Astrocyte (in vitro differentiated cells and primary cell): ENCODE measurements around the gene SHOC2.

Source experiments
- CTCF ChIP-seq: IDR thresholded peaks from 2 replicates; pipeline ENCODE4 v1.5.1; 2011; ENCODE audit warnings: low read depth, mild to moderate bottlenecking, inconsistent platforms, low read length, moderate library complexity; ENCODE audit not compliant: insufficient read depth
- EZH2 ChIP-seq: IDR thresholded peaks from 2 replicates; pipeline ENCODE4 v1.6.1; 2012; ENCODE audit warnings: mild to moderate bottlenecking, low read length, inconsistent platforms; ENCODE audit not compliant: insufficient read depth

DNA sequence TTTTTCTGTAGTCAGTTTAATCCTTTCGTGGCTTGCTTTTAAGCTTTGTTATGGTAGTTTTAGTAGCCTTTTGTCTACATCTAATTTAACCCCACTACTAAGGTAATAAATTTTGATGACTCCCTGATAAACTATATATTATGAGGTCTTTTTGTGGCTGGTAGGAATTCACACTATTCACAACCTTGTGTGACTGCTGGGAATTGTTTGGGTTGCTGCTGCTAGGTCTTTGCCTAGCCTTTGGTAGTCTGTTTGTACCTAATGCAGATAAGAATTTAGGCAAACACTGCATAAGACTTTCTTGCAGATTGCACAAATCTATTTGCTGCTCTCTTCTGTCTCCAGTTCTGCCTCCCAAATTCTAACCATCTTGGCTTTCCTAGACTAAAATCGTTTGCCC lies 58.3 kb downstream of the SHOC2 start:
- TF ChIP-seq CTCF (no peak), EZH2 (no peak)
